AG04449 (cell line): ENCODE results near the gene TBL1XR1.

ENCODE experiments used
- CTCF ChIA-PET: fragments of 350-600 bp; formaldehyde crosslinking; extraction: SDS; loops from one replicate; lab custom pipeline; 2021; ENCODE audit warnings: antibody characterized with exemption; lab: Yijun Ruan, JAX
- POLR2A ChIA-PET: fragments of 400-600, 350-600 bp; formaldehyde crosslinking; extraction: SDS; loops from one replicate; lab custom pipeline; 2020; ENCODE audit warnings: antibody characterized with exemption, inconsistent platforms; lab: Yijun Ruan, JAX
- DNase-seq: peaks from one replicate; pipeline ENCODE4 v3.0.0-alpha.2; 2010; ENCODE audit warnings: low read depth, low spot score
- H3K4me3 ChIP-seq: 2 replicates; pipeline ENCODE4 v1.5.1; 2011; ENCODE audit warnings: low read depth, mild to moderate bottlenecking, control low read depth, low read length
- TF ChIP-seq, protein P1 (sequence below): IDR thresholded peaks from one replicate; pipeline ENCODE4 v1.5.1; 2011; ENCODE audit warnings: mild to moderate bottlenecking, moderate library complexity, low read length, control low read depth, inconsistent platforms; ENCODE audit not compliant: insufficient read depth; ENCODE audit errors: missing control alignments

Gene TBL1XR1

DNA sequence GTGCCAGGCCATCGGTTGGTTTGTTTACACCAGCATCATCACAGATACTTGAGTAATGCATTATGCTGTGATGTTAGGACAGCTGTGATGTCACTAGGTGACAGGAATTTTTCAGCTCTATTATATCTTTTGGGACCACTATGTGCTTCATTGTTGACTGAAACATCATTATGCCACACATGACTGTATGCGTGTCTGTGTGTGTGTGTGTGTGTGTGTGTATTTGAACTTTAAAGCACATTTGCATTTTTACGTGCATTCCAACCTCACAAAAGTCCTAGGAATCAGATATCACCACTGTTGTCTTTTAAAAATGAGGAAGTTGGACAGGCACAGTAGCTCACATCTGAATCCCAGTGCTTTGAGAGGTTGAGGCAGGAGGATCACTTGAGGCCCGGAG lies 223.0 kb downstream of the TBL1XR1 start:
- no peak overlapping the region for H3K4me3 ChIP-seq
- DNase-seq, result no peak
- ChIA-PET POLR2A (interaction anchor here (0.6 kb wide), 1 partner anchor 15 kb away, joined by 5 read pairs; no protein-coding TSS in a partner anchor), CTCF (no interaction called here)
- TF ChIP-seq, protein P1, sequence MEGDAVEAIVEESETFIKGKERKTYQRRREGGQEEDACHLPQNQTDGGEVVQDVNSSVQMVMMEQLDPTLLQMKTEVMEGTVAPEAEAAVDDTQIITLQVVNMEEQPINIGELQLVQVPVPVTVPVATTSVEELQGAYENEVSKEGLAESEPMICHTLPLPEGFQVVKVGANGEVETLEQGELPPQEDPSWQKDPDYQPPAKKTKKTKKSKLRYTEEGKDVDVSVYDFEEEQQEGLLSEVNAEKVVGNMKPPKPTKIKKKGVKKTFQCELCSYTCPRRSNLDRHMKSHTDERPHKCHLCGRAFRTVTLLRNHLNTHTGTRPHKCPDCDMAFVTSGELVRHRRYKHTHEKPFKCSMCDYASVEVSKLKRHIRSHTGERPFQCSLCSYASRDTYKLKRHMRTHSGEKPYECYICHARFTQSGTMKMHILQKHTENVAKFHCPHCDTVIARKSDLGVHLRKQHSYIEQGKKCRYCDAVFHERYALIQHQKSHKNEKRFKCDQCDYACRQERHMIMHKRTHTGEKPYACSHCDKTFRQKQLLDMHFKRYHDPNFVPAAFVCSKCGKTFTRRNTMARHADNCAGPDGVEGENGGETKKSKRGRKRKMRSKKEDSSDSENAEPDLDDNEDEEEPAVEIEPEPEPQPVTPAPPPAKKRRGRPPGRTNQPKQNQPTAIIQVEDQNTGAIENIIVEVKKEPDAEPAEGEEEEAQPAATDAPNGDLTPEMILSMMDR, result no peak

DNA sequence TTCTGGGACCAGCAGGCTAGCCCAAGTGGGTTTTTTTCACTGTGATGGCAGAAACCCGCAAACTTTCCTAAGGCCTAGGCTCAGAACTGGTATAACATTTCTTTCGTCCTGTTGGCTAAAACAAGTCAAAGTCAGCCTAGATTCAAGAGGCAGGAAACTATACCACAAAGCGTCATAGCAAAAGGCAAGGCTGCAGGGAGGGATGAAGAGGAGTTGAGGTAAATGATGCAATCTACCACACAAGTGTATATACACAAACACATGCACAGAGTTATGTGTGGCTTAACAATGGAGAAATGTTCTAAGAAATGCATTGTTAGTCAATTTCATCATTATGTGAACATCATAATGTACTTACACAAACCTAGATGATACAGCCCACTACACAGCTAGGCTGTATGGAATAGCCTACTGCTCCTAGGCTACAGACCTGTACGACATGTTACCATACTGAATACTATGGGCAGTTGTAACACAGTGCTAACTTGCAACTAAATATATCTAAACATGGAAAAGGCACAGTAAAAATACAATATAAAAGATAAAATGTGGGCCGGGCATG lies 225.6 kb downstream of the TBL1XR1 start:
- no peak for DNase-seq
- CTCF ChIA-PET, result no interaction called here
- no peak overlapping the region for H3K4me3 ChIP-seq
- POLR2A ChIA-PET, result no interaction called here
- TF ChIP-seq, protein P1, result no peak

DNA sequence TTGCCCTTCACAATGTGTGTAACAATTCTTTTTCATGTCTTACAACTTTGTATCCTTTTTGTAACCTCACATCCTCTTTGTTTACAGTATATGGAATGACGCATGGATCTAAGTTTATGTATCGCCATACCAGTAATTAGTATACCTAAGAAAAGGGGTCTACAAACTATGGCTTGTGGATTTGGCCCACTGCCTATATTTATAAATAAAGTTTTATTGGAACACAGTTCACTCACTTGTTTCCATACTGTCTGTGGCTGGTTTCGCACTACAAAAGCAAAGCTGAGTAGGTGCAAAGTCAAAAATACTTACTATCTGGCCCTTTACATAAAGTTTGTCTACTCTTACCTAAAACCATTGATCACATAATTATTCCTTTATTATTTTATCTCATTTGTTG lies 226.5 kb downstream of the TBL1XR1 start:
- ChIA-PET POLR2A (no interaction called here), CTCF (no interaction called here)
- H3K4me3 ChIP-seq, result no peak overlapping the region
- DNase-seq, result no peak
- TF ChIP-seq, protein P1, result no peak

DNA sequence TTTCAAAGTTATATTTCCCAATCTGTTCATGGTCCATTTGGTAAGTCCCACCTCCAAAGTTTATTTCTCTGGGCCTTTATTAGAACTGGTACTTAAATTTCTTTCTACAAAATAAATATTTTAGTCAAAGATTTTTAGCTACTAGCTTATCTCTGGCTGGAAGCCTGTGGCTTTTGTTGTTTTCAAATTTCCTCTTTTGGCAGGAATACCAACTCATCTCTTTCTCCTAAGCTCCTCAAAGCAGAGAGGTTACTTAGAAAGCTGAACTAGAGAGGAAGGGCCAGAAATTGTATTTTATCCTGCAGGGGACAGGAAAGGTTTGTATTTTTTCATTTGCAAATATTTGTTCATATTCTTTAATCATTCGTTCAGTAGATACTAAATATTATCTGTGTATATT lies 227.8 kb downstream of the TBL1XR1 start:
- TF ChIP-seq, protein P1, result no peak
- POLR2A ChIA-PET, result no interaction called here
- CTCF ChIA-PET, result no interaction called here
- no peak overlapping the region for H3K4me3 ChIP-seq
- DNase-seq, result no peak
